D721Med (cell line): ENCODE results near the gene TVP23A.

Experiments used
- DNase-seq: peaks from one replicate; pipeline ENCODE4 v3.0.0; 2011; ENCODE audit warnings: low spot score; ENCODE audit not compliant: insufficient read length
- FAIRE-seq: peaks from 2 replicates; lab custom pipeline; 2011; peaks lifted over from hg19 to GRCh38; lab: Jason Lieb, UNC
- CTCF ChIP-seq: IDR thresholded peaks from 2 replicates; pipeline ENCODE4 v1.5.1; 2012; ENCODE audit warnings: mild to moderate bottlenecking, control low read depth; ENCODE audit not compliant: insufficient read depth; ENCODE audit errors: missing control alignments

Gene TVP23A

DNA sequence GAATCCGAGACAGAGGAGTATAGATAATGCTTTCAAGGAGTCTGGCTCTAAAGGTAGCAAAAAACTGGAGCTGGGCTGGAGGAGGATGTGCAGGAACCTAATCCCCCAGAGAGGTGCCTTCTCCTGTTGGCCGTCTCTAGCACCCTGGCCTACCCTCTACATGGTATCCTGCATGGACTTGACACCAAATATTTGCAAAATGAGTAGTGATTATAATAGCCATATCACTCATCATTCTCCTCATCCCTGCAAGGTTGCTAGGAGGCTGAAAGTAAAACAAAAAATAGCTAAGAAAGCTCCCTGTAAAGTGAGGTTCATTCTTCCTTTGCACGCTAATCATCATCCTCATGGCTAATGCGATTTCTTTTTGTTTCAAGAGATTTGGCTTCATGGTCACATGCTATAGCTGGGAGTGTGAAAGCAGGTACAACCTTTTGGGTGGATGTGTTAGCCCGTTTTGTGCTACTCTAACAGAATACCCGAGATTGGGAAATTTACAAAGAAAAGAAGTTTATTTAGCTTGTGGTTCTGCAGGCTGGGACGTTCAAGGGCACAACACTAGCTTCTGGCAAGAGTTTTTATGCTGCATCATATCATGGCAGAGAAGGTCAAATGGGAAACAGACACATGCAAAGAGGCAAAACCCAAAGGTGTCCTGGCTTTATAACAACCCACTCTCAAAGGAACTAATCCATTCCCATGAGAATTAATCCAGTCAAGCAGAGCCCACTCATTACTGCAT lies 31.3 kb upstream of the TVP23A start:
- FAIRE-seq (no peak), DNase-seq (no peak)
- TF ChIP-seq CTCF: no peak

DNA sequence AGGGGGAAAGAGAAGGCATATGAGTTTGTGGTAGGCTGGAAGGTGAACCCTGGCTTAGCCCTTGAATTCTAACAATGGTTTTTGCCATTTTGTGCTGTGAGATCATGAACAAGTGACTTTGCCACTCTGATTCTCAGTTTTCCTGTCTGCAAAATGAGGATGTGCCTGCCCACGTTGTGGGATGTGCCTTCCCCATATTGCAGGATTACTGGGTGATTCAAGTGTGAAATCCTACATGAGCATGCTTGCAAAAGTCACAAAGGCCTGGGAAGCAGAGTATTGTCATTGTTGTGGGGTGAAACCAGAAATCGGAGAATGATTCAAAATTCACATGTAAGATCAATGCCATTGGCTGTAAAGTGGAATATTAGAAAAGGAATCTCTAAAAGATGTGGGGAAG lies 28.6 kb upstream of the TVP23A start:
- FAIRE-seq (no peak), DNase-seq (no peak)
- TF ChIP-seq CTCF: no peak

GRCh38 chr16:10846213-10846998 lies 27.8 kb upstream of the TVP23A start:
- FAIRE-seq: no peak
- no peak for DNase-seq
- no peak for TF ChIP-seq CTCF

DNA sequence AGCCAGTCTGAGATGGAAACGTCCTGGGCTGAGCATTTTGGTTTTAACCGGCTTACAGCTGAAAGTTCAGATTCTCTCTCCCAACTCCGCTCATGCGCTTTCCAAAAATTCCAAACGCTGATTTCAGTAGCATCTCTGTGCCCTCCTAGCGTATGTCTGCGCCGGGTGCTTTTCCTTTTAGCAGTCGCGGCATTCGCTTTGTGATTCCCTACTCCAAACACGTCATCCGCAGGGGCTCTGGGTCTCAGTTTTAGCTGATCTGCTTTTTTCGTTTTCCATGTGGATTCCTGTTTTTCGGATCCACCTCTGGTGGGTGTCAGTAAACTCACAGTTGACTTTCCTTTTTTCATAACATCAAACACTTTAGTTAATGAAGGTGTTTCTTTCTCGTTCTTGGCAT lies 22.1 kb upstream of the TVP23A start:
- no peak for TF ChIP-seq CTCF
- no peak for FAIRE-seq

GRCh38 chr16:10839279-10839666 lies 20.7 kb upstream of the TVP23A start:
- DNase-seq (no peak), FAIRE-seq (no peak)
- TF ChIP-seq CTCF: no peak

More for the DNA sequence above, 22.1 kb upstream of the TVP23A start:
- no peak for DNase-seq

DNA sequence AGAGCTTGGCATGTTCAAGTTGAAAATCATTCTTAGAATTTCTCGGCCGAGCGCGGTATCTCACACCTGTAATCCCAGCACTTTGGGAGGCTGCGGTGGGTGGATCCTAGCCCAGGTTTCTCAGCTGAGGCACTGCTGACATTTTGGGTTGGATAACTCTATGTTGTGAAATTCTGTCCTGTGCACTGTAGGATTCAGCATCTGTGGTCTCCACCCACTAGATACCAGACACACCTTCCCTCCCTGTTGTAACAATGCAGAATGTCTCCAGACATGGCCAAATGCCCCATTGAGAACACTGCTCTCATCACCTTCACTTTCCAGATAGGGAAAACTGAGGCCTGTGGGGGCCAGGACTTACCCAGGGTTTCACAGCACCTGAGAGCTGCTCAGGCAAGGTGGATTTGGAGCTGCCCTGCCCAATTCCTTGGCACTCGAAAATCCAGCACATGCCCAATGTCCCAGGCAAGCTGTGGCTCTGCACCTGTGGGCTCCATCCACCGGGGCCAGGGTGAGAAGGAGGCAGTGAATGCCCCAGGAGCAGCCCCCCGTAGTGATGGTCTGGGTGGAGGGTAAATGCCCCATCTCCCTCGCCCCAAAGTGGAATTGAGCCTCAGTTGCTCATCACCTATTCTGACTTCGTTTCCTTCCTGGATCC lies 20.2 kb upstream of the TVP23A start:
- TF ChIP-seq CTCF: no peak
- FAIRE-seq: no peak
- DNase-seq: no peak
